HFF-Myc (cell line): ENCODE data around the gene ASCL5.

ENCODE experiments used
- DNase-seq: peaks from one replicate; pipeline ENCODE4 v3.0.0-alpha.2; 2011; ENCODE audit warnings: low read depth; ENCODE audit errors: extremely low read depth
- H3K4me3 ChIP-seq: replicated peaks from 2 replicates; pipeline ENCODE4 v1.5.1; 2011; ENCODE audit warnings: low read depth, mild to moderate bottlenecking, control low read depth, low read length
- CTCF ChIP-seq: IDR thresholded peaks from 2 replicates; pipeline ENCODE4 v1.5.1; 2012; ENCODE audit warnings: mild to moderate bottlenecking, low read depth, low read length, control low read depth; ENCODE audit errors: missing control alignments

Gene ASCL5

GRCh38 chr1:201144701-201145100 is 17.7 kb upstream of the ASCL5 start:
- no peak overlapping the region for H3K4me3 ChIP-seq
- no peak for TF ChIP-seq CTCF
- no peak for DNase-seq

- H3K4me3 ChIP-seq, result no peak overlapping the region
- TF ChIP-seq CTCF, result no peak
These were observed 17.0 kb upstream of the ASCL5 start for GRCh38 chr1:201143726-201144635.

GRCh38 chr1:201142849-201143725 is 16.1 kb upstream of the ASCL5 start:
- no peak for TF ChIP-seq CTCF
- H3K4me3 ChIP-seq, result no peak overlapping the region
- no peak for DNase-seq

More at GRCh38 chr1:201143726-201144635, 17.0 kb upstream of the ASCL5 start:
- no peak for DNase-seq

- H3K4me3 ChIP-seq, result no peak overlapping the region
- DNase-seq, result no peak
- no peak for TF ChIP-seq CTCF
These were observed 15.2 kb upstream of the ASCL5 start for GRCh38 chr1:201142011-201142848.

GRCh38 chr1:201141418-201141817 is 14.4 kb upstream of the ASCL5 start:
- DNase-seq, result no peak
- no peak for TF ChIP-seq CTCF

GRCh38 chr1:201140941-201141260 is 13.9 kb upstream of the ASCL5 start:
- DNase-seq, result no peak
- no peak for TF ChIP-seq CTCF
- no peak overlapping the region for H3K4me3 ChIP-seq

More at GRCh38 chr1:201141418-201141817, 14.4 kb upstream of the ASCL5 start:
- H3K4me3 ChIP-seq, result no peak overlapping the region
